Skeletal muscle tissue (tissue), 4 donors: ENCODE measurements around the gene CNR1. TPM values are rescaled to one million over a fixed set of nuclear protein-coding genes. Genes with fewer than 3 reads are reported as not detected.

Experiments used
- H3K27ac ChIP-seq: one replicate; pipeline ENCODE4 v1.7.0; 2013; ENCODE audit warnings: mild to moderate bottlenecking, low read depth, low read length, inconsistent platforms
- H3K27me3 ChIP-seq, 3 donors: one replicate each; pipeline ENCODE4 v1.7.0; 2013; ENCODE audit warnings: low read length in 3 of 3; ENCODE audit not compliant: control insufficient read depth in 3 of 3, insufficient read depth in 3 of 3
- H3K36me3 ChIP-seq, 3 donors: one replicate each; pipeline ENCODE4 v1.7.0; 2013; ENCODE audit warnings: low read length in 3 of 3; ENCODE audit not compliant: control insufficient read depth in 3 of 3, insufficient read depth in 3 of 3
- H3K4me1 ChIP-seq, 3 donors: one replicate each; pipeline ENCODE4 v1.7.0; 2013; ENCODE audit warnings: low read length in 3 of 3, mild to moderate bottlenecking in 3 of 3; ENCODE audit not compliant: control insufficient read depth in 3 of 3, insufficient read depth in 3 of 3
- H3K4me3 ChIP-seq, 3 donors: one replicate each; pipeline ENCODE4 v1.7.0; 2013; ENCODE audit warnings: low read length in 3 of 3
- H3K9ac ChIP-seq, 3 donors: one replicate each; pipeline ENCODE4 v1.7.0; 2013; ENCODE audit warnings: low read length in 3 of 3, mild to moderate bottlenecking in 3 of 3, moderate library complexity in 2 of 3, low read depth in 1 of 3
- H3K9me3 ChIP-seq, 3 donors: one replicate each; pipeline ENCODE4 v1.7.0; 2013; ENCODE audit warnings: low read length in 3 of 3; ENCODE audit not compliant: control insufficient read depth in 3 of 3
- total RNA-seq: library from RNA; depleted of rRNA; stranded (reverse); fragments of >200 nt; gene quantifications from one replicate; pipeline ENCODE4 v1.2.3, GENCODE V29; 2014
- donor health status: Osteomylitis.

The CNR1 gene
- total RNA-seq, 1 donor from 2014 or later = 0.52 TPM

GRCh38 chr6:88145298-88145963 is 20.7 kb downstream of the CNR1 start:
- Histone ChIP-seq H3K9me3 (no peaks in the 10 kb centered on the region), H3K27ac (no peak overlapping the region), H3K27me3 (peaks cover 0 to 3% (median 0%) of the 10 kb centered on the region in 3 donors), H3K36me3 (peaks cover 0 to 2% (median 0%) of the 10 kb centered on the region in 3 donors), H3K4me3 (no peak overlapping the region), H3K9ac (no peak overlapping the region), H3K4me1 (no peaks in the 10 kb centered on the region)

GRCh38 chr6:88144637-88145297 is 21.4 kb downstream of the CNR1 start:
- H3K9me3 ChIP-seq = no peaks in the 10 kb centered on the region
- no peak overlapping the region for H3K4me3 ChIP-seq
- peaks cover 0 to 2% (median 0%) of the 10 kb centered on the region in 3 donors for H3K36me3 ChIP-seq
- H3K27ac ChIP-seq = no peak overlapping the region
- no peak overlapping the region for H3K9ac ChIP-seq
- H3K27me3 ChIP-seq = peaks cover 0 to 3% (median 0%) of the 10 kb centered on the region in 3 donors
- H3K4me1 ChIP-seq = no peaks in the 10 kb centered on the region

GRCh38 chr6:88143421-88144157 is 22.6 kb downstream of the CNR1 start:
- peaks cover 0 to 2% (median 0%) of the 10 kb centered on the region in 3 donors for H3K36me3 ChIP-seq
- H3K9me3 ChIP-seq = no peaks in the 10 kb centered on the region
- H3K9ac ChIP-seq = no peak overlapping the region
- no peaks in the 10 kb centered on the region for H3K4me1 ChIP-seq
- H3K4me3 ChIP-seq = no peak overlapping the region
- no peak overlapping the region for H3K27ac ChIP-seq
- peaks cover 0 to 3% (median 0%) of the 10 kb centered on the region in 3 donors for H3K27me3 ChIP-seq

- Histone ChIP-seq H3K9ac (no peak overlapping the region), H3K4me3 (no peak overlapping the region), H3K27ac (no peak overlapping the region), H3K9me3 (no peaks in the 10 kb centered on the region), H3K4me1 (no peaks in the 10 kb centered on the region), H3K36me3 (peaks cover 0 to 2% (median 0%) of the 10 kb centered on the region in 3 donors), H3K27me3 (peaks cover 0 to 3% (median 0%) of the 10 kb centered on the region in 3 donors)
These were observed 23.9 kb downstream of the CNR1 start for GRCh38 chr6:88142297-88142668.

- H3K27ac ChIP-seq = no peak overlapping the region
- no peak overlapping the region for H3K4me3 ChIP-seq
- H3K9me3 ChIP-seq = no peaks in the 10 kb centered on the region
- peaks cover 0 to 3% (median 0%) of the 10 kb centered on the region in 3 donors for H3K27me3 ChIP-seq
- no peak overlapping the region for H3K9ac ChIP-seq
- H3K36me3 ChIP-seq = peaks cover 0 to 2% (median 0%) of the 10 kb centered on the region in 3 donors
- H3K4me1 ChIP-seq = no peaks in the 10 kb centered on the region
These were observed 24.4 kb downstream of the CNR1 start for GRCh38 chr6:88141561-88142296.

- no peaks in the 10 kb centered on the region for H3K9me3 ChIP-seq
These were observed 28.2 kb downstream of the CNR1 start for GRCh38 chr6:88137915-88138314.

GRCh38 chr6:88135578-88136114 is 30.5 kb downstream of the CNR1 start:
- no peak overlapping the region for H3K27ac ChIP-seq
- H3K9me3 ChIP-seq = no peaks in the 10 kb centered on the region
- H3K27me3 ChIP-seq = no peaks in the 10 kb centered on the region
- no peak overlapping the region for H3K4me3 ChIP-seq
- H3K4me1 ChIP-seq = no peaks in the 10 kb centered on the region
- H3K9ac ChIP-seq = no peak overlapping the region
- H3K36me3 ChIP-seq = no peaks in the 10 kb centered on the region

More at GRCh38 chr6:88137915-88138314, 28.2 kb downstream of the CNR1 start:
- Histone ChIP-seq H3K27ac (no peak overlapping the region), H3K4me3 (no peak overlapping the region), H3K27me3 (no peaks in the 10 kb centered on the region), H3K4me1 (no peaks in the 10 kb centered on the region), H3K36me3 (no peaks in the 10 kb centered on the region), H3K9ac (no peak overlapping the region)

- Histone ChIP-seq H3K4me3 (no peak overlapping the region), H3K36me3 (no peaks in the 10 kb centered on the region), H3K27me3 (no peaks in the 10 kb centered on the region), H3K9me3 (no peaks in the 10 kb centered on the region), H3K27ac (no peak overlapping the region), H3K4me1 (no peaks in the 10 kb centered on the region), H3K9ac (no peak overlapping the region)
These were observed 31.6 kb downstream of the CNR1 start for GRCh38 chr6:88134575-88134974.

- Histone ChIP-seq H3K9ac (no peak overlapping the region), H3K4me3 (no peak overlapping the region), H3K36me3 (no peaks in the 10 kb centered on the region), H3K27me3 (no peaks in the 10 kb centered on the region), H3K4me1 (no peaks in the 10 kb centered on the region), H3K9me3 (no peaks in the 10 kb centered on the region), H3K27ac (no peak overlapping the region)
These were observed 32.4 kb downstream of the CNR1 start for GRCh38 chr6:88133718-88134117.
